ENCODE data around the gene SLC16A3. TPM values are rescaled to one million over a fixed set of nuclear protein-coding genes. Genes with fewer than 3 reads are reported as not detected.

The SLC16A3 gene
- total and polyA plus RNA-seq, 9 of the 15 experiments (the other 6 are each of a cell fraction or from before 2014, with no cell fraction given), result 0.11 to 5.4 (median 1.2) TPM; not detected in 2

DNA sequence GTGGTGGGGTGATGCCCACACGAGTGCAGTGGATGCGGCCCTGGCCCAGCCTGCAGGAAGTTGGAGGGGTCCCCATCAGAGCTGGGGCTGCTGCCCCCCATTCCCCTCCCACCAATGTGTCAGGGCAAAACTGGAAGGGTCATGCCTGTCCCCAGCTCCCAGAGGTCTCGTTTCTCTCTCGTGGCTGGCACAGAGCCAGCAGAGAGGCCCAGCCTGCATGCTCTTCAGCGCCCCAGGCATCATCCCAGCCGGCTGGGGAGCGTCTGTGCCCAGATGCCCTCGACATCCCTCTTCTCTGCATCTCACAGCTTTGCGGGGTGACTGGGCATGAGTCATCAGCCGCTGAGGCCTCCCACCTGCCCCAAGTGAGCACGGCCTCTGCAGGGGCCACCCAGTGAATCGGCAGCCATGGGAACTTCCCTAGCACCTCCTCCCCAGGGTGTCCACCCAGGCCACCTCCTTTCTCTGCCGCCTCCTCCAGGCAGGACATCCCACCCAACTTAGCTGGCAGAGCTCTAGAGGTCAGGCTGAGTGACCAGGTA lies 54.4 kb downstream of the SLC16A3 start (continued):
- TF ChIP-seq, protein P1, sequence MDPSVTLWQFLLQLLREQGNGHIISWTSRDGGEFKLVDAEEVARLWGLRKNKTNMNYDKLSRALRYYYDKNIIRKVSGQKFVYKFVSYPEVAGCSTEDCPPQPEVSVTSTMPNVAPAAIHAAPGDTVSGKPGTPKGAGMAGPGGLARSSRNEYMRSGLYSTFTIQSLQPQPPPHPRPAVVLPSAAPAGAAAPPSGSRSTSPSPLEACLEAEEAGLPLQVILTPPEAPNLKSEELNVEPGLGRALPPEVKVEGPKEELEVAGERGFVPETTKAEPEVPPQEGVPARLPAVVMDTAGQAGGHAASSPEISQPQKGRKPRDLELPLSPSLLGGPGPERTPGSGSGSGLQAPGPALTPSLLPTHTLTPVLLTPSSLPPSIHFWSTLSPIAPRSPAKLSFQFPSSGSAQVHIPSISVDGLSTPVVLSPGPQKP (CRISPR knock-in tag; IDR thresholded peaks at IDR 0.05), result no peak
- no peak for TF ChIP-seq RBFOX2 (IDR thresholded peaks at IDR 0.05; ENCODE audit: low read depth, low read length)

GRCh38 chr17:82285141-82285540 lies 56.3 kb downstream of the SLC16A3 start:
- CTCF ChIA-PET (ENCODE audit: low intra/inter-chr PET ratio), result no interaction called here
- 47% methylated on average over 8 of the region's 8 CpGs for WGBS (ENCODE audit: insufficient coverage, low coverage, missing lambda C conversion rate)
- TF ChIP-seq ZNF316 (IDR thresholded peaks at IDR 0.05), result 0 out of 2 replicates have a peak, but pooled peaks have one; percentile 0
- no peak for TF ChIP-seq POLR2AphosphoS2 (IDR thresholded peaks at IDR 0.05; ENCODE audit: low read length)
- TF ChIP-seq, protein P2, sequence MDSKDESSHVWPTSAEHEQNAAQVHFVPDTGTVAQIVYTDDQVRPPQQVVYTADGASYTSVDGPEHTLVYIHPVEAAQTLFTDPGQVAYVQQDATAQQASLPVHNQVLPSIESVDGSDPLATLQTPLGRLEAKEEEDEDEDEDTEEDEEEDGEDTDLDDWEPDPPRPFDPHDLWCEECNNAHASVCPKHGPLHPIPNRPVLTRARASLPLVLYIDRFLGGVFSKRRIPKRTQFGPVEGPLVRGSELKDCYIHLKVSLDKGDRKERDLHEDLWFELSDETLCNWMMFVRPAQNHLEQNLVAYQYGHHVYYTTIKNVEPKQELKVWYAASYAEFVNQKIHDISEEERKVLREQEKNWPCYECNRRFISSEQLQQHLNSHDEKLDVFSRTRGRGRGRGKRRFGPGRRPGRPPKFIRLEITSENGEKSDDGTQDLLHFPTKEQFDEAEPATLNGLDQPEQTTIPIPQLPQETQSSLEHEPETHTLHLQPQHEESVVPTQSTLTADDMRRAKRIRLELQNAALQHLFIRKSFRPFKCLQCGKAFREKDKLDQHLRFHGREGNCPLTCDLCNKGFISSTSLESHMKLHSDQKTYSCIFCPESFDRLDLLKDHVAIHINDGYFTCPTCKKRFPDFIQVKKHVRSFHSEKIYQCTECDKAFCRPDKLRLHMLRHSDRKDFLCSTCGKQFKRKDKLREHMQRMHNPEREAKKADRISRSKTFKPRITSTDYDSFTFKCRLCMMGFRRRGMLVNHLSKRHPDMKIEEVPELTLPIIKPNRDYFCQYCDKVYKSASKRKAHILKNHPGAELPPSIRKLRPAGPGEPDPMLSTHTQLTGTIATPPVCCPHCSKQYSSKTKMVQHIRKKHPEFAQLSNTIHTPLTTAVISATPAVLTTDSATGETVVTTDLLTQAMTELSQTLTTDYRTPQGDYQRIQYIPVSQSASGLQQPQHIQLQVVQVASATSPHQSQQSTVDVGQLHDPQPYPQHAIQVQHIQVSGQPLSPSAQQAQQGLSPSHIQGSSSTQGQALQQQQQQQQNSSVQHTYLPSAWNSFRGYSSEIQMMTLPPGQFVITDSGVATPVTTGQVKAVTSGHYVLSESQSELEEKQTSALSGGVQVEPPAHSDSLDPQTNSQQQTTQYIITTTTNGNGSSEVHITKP (IDR thresholded peaks at IDR 0.05; ENCODE audit: partially characterized antibody), result peak; percentile 29
- TF ChIP-seq CXXC5 (CRISPR knock-in tag; IDR thresholded peaks at IDR 0.05), result no peak
- TF ChIP-seq FUS (optimal IDR thresholded peaks at IDR 0.05; ENCODE audit: low read depth, low read length), result no peak
- TF ChIP-seq ZFX (CRISPR knock-in tag; IDR thresholded peaks at IDR 0.05), result peak; percentile 35
- TF ChIP-seq TFE3 (CRISPR knock-in tag; IDR thresholded peaks at IDR 0.05), result no peak
- TF ChIP-seq ZNF277 (CRISPR knock-in tag; IDR thresholded peaks at IDR 0.05; ENCODE audit: borderline replicate concordance), result no peak
- no peak for TF ChIP-seq ZNF551 (CRISPR knock-in tag; IDR thresholded peaks at IDR 0.05)
- TF ChIP-seq SMAD3 (CRISPR knock-in tag; conservative IDR thresholded peaks at IDR 0.05), result no peak

More at GRCh38 chr17:82285141-82285540, 56.3 kb downstream of the SLC16A3 start:
- H3K9ac ChIP-seq (ENCODE audit: insufficient read depth in 1 of 2, low read depth in 2 of 2, low read length in 2 of 2), result peak overlapping the region in 1 of 2 experiments; percentile 37; a peak in 1 of 4 replicates
- no peaks in the 10 kb centered on the region for H3K9me3 ChIP-seq (replicated peaks; ENCODE audit: control insufficient read depth, insufficient read depth, low read depth, low read length)
- intact Hi-C loops (cut with micrococcal nuclease) (no loop called here), in situ Hi-C loops (cut with MboI) (no loop called here)
- no TSS peak for BruUV-seq (replicated peaks)
- FAIRE-seq (no peak), DNase-seq (ENCODE audit: extremely low read depth in 1 of 4, low spot score in 3 of 4) (no peak), ATAC-seq (no peak)
- POLR2A ChIA-PET, result interaction anchor here (0.7 to 2.0 kb wide), 4 partner anchors 12 to 48 kb away, joined by 4 to 6 read pairs (median 5); partner anchors contain the start of gene CSNK1D
- H2AFZ ChIP-seq (ENCODE audit: low read depth, low read length), result peak overlapping the region; percentile 52
- H3K79me2 ChIP-seq (ENCODE audit: control insufficient read depth, insufficient read depth, low read length), result no peaks in the 10 kb centered on the region
- H3K27me3 ChIP-seq (ENCODE audit: control insufficient read depth in 2 of 2, insufficient read depth in 2 of 2, low read length in 2 of 2), result no peaks in the 10 kb centered on the region
- H4K20me1 ChIP-seq (replicated peaks; ENCODE audit: control insufficient read depth, insufficient read depth, low read length), result no peaks in the 10 kb centered on the region
- no peak overlapping the region for H3K4me2 ChIP-seq (ENCODE audit: insufficient read depth, low read length)
- no peaks in the 10 kb centered on the region for H3K36me3 ChIP-seq (ENCODE audit: control insufficient read depth, insufficient read depth, low read length)
- H3K9me1 ChIP-seq (ENCODE audit: control insufficient read depth, insufficient read depth, low read length), result no peaks in the 10 kb centered on the region
- H3K4me1 ChIP-seq (replicated peaks in 1 of 2; ENCODE audit: control insufficient read depth in 2 of 2, insufficient read depth in 2 of 2, low read length in 2 of 2), result peaks cover 34 to 61% of the 10 kb centered on the region in 2 experiments
- H3K27ac ChIP-seq (ENCODE audit: extremely low read depth, low read depth, low read length), result no peak overlapping the region
- H3K4me3 ChIP-seq, result no peak overlapping the region
